Coronary artery (tissue), 2 donors: ENCODE measurements around the gene RAB1B.

ENCODE experiments used
- DNase-seq: peaks from one replicate; pipeline ENCODE4 v3.0.0-alpha.2; 2017; ENCODE audit warnings: low spot score
- H3K27ac ChIP-seq, 2 donors: fragments of 200-600 bp; sonication (generic); one replicate each; pipeline ENCODE4 v1.5.1; 2016 to 2019
- H3K4me3 ChIP-seq: fragments of 200-600 bp; sonication (generic); 2 replicates; pipeline ENCODE4 v1.5.1; 2016; ENCODE audit warnings: mild to moderate bottlenecking, moderate library complexity
- CTCF ChIP-seq: fragments of 200-600 bp; sonication (generic); IDR thresholded peaks from one replicate; pipeline ENCODE4 v1.5.1; 2019; ENCODE audit warnings: antibody characterized with exemption

The RAB1B gene

GRCh38 chr11:66261578-66261977 lies 6.9 kb upstream of the RAB1B start:
- no peak for TF ChIP-seq CTCF
- no peak for DNase-seq
- H3K27ac ChIP-seq, result no peak overlapping the region
- H3K4me3 ChIP-seq, result no peak overlapping the region

- DNase-seq, result no peak
- TF ChIP-seq CTCF, result no peak
- no peak overlapping the region for H3K4me3 ChIP-seq
- no peak overlapping the region for H3K27ac ChIP-seq
These were observed 6.2 kb upstream of the RAB1B start for GRCh38 chr11:66262191-66262590.

- no peak for TF ChIP-seq CTCF
- no peak for DNase-seq
- Histone ChIP-seq H3K27ac (no peak overlapping the region), H3K4me3 (no peak overlapping the region)
These were observed 5.7 kb upstream of the RAB1B start for GRCh38 chr11:66262696-66263095.

- no peak overlapping the region for H3K27ac ChIP-seq
- TF ChIP-seq CTCF, result no peak
- DNase-seq, result no peak
- H3K4me3 ChIP-seq, result no peak overlapping the region
These were observed 5.2 kb upstream of the RAB1B start for GRCh38 chr11:66263231-66263630.

GRCh38 chr11:66263785-66264184 lies 4.7 kb upstream of the RAB1B start:
- Histone ChIP-seq H3K4me3 (no peak overlapping the region), H3K27ac (no peak overlapping the region)
- DNase-seq, result no peak
- no peak for TF ChIP-seq CTCF

- DNase-seq, result no peak
- no peak overlapping the region for H3K27ac ChIP-seq
- no peak for TF ChIP-seq CTCF
- H3K4me3 ChIP-seq, result no peak overlapping the region
These were observed 4.1 kb upstream of the RAB1B start for GRCh38 chr11:66264383-66264782.

GRCh38 chr11:66264914-66265313 lies 3.5 kb upstream of the RAB1B start:
- no peak for DNase-seq
- TF ChIP-seq CTCF, result no peak
- Histone ChIP-seq H3K4me3 (no peak overlapping the region), H3K27ac (no peak overlapping the region)
